Hematopoietic multipotent progenitor cell treated with erythropoietin and hydrocortisone succinate and interleukin-3 and kit ligand, for 4 days (in vitro differentiated cells): ENCODE data around the gene FUT7.
A peak's percentile ranks its signal among the peaks of the same experiment; 100 is the strongest.
"Not testable (repeated sequence)": the region's sequence is repeated elsewhere in the genome, so short reads cannot be mapped to it uniquely, and the experiment has no call there.

Source experiments
- DNase-seq: peaks from one replicate; pipeline ENCODE4 v3.0.0-alpha.2; 2015

FUT7 gene

GRCh38 chr9:137017791-137018497 lies 13.9 kb downstream of the FUT7 start:
- no peak for DNase-seq

GRCh38 chr9:137017071-137017470 lies 14.8 kb downstream of the FUT7 start:
- DNase-seq, result no peak

- DNase-seq, result no peak
These were observed 15.5 kb downstream of the FUT7 start for GRCh38 chr9:137016436-137016835.

GRCh38 chr9:137015976-137016375 lies 15.9 kb downstream of the FUT7 start:
- no peak for DNase-seq

GRCh38 chr9:137015540-137015930 lies 16.4 kb downstream of the FUT7 start:
- no peak for DNase-seq

- no peak for DNase-seq
These were observed 16.9 kb downstream of the FUT7 start for GRCh38 chr9:137014776-137015539.

DNA sequence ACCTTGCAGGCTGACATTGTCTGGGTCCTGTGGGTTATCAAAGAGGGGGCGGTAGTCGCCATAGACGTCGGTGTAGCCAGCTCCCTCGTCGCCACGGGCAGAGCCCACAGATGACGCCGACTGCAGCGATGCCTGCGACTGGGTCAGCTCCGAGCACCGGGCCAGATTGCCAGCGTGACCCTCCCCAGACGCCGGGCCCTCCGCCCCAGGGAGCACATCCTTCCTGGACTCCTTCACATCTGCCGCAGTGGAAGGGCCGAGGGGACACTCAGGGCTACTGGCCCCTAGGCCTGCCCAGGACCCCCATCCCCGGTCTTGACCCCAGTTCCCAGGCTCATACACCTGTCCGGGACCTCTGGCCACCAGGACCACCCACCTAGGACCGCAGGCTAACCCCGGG lies 17.7 kb downstream of the FUT7 start:
- DNase-seq, result no peak

DNA sequence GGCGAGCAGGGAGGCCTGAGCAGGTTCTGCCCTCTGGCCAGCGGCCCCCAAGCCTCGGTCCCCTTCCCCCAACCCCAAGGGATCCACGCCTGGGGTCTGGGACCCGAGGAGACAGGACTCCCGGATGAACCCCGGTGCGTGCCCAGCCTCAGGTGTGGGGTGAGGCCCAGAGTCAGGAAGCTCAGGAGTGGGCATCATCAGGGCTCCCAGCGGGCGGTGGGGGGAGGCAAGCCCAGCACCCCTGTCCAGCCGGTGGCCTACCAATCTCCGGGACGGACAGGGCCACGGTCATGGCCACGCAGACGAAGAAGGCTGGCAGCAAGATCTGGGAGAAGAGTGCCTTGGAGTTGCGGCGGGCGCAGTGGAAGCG lies 18.3 kb downstream of the FUT7 start:
- no peak for DNase-seq

- DNase-seq, result no peak
These were observed 19.0 kb downstream of the FUT7 start for GRCh38 chr9:137012694-137013570.

- no peak for DNase-seq
These were observed 19.8 kb downstream of the FUT7 start for GRCh38 chr9:137011907-137012675.

GRCh38 chr9:137011156-137011555 lies 20.7 kb downstream of the FUT7 start:
- DNase-seq, result no peak

DNA sequence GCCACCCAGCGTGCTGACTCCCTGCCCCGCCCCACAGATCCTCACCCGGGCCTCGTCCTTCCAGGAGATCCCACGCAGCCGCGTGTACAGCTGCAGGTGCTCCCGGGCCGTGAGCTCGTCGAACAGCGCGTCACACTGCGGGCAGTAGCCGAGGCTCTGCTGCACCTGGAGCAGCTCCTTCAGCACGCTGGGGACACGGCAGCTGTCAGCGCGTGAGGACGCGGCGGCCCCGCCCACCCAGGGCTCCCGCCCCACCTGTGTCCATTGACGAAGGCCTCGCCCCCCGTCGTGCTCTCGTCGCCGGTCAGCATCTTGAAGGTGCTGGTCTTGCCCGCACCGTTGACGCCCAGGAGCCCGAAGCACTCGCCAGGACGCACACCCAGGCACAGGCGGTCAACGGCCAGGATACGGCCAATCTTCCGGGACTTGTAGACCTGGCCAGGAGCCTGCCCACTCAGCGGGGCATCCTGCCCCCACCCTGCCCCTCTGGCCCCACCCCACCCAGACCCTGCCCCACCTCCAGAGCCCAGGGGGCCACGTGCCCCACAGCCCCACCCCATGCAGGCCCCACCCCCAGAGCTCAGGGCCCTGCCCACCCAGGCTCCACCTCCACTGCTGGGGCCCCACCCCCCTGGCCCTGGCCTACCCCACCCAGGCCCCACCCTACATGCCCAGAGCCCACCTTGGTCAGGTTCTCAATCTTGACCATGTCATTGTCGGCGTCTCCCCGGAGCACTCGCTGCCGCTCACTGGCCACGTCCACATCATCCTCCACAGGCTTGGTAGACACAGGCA lies 21.8 kb downstream of the FUT7 start:
- no peak for DNase-seq

DNA sequence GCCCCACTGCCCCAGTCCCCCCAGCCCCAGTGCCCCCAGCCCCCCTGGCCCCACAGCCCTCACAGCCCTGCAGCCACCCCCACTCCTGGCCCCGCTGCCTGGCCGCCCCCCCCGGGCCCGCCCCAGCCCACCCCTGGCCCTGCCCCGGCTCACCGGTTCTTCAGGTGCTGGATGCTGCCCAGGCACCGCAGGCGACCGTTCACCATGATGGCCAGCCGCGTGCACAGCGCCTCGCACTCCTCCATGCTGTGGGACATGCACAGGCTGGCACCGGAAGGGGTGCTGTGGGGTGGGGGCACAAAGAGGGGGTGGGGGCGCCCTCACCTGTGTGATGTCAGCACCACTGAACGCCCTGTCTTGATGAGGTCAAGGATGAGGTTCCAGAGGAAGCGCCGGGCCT lies 22.7 kb downstream of the FUT7 start:
- DNase-seq, result no peak

DNA sequence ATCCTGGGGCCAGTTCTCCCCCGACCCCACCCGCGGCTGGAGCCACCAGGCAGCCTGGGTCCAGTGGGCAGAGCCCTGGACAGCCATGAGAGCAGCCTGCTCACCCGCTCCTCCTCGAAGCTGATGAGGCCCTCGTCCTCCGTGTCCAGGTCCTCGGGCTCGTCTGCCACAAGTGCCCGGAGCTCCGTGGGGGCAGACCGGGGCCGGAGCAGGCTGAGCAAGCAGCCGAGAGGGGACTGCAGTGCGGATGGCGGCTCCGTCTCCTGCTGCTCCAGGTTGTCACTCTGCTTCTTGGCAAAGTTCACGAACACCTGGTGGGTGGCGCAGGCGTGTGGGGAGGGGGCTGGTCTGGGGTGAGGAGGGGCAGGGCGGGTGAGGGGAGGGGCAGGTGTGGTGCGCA lies 23.6 kb downstream of the FUT7 start:
- no peak for DNase-seq

GRCh38 chr9:137007816-137008270 lies 24.0 kb downstream of the FUT7 start:
- no peak for DNase-seq

DNA sequence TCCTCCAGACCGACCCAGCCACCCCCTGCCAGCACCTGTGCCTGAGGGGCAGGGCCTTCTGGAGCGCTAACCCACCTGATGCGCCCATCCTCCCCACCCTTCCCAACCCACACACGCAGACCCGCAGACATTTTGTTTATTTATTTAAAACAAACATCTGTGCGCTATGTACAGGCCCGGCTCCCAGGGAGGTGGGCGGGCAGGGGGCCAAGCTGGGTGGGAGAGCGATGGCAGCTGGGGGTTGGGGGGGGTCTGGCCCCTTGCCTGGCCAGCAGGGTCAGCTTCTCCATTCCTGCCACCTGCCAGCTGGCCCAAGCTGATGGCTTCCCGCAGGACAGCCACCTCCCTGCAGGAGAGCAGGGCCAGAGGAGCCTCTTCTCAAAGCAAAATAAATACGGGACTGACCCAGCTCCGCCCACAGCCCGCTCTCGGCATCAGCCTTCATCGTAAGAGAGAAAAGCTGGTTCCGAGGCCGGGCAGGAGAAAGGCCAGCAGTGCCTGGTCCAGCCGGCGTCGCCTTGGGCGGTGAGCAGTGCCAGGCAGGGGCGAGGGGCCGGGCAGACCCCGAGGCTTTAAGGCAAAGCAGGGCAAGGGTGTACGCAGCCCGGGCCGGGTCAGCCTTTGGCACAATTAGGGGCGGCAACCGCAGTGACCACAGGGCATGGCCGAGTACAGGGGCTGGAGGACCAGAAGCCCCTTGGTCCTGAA lies 24.6 kb downstream of the FUT7 start:
- no peak for DNase-seq

- DNase-seq, result peak; percentile 50
These were observed 25.5 kb downstream of the FUT7 start for GRCh38 chr9:137006116-137007003.

- DNase-seq, result not testable (repeated sequence)
These were observed 27.6 kb downstream of the FUT7 start for GRCh38 chr9:137004285-137004684.

DNA sequence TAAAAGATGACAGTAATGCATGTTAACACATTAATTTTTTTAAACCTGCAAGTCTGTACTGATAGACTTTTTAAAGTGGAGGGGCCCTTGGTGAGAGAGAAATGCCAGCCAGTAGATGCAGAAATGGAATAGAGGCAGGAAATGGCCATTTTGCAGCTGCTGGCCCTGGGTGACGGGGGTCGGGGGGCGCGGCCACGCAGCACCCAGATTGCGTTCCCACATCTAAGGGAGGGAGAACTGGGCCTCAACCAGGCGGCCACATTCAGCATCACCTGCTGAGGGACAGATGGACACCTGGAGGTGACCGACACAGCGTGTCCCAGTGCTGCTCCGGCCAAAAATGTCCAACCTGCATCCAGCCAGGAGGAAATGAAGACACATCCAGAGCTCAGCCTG lies 29.2 kb downstream of the FUT7 start:
- no peak for DNase-seq
